ENCODE measurements around the gene NUP37.

GRCh38 chr12:102062419-102062806, 57.5 kb downstream of the NUP37 start:
- no peak for TF ChIP-seq CTCF (conservative IDR thresholded peaks at IDR 0.05)
- TF ChIP-seq ZFX (IDR thresholded peaks at IDR 0.05): no peak

Measured in C4-2B (cell line).